PC-3 (cell line): Measurements from ENCODE around the gene CACNA1E.

Experiments
- EZH2 ChIP-seq: fragments of 300-600 bp; sonication (generic); IDR thresholded peaks from one replicate; pipeline ENCODE4 v1.6.1; 2017; ENCODE audit warnings: antibody characterized with exemption, mild to moderate bottlenecking, low read length; ENCODE audit not compliant: unreplicated experiment
- EZH2phosphoT487 ChIP-seq: fragments of 300-600 bp; sonication (generic); IDR thresholded peaks from 2 replicates; pipeline ENCODE4 v1.6.1; 2018; ENCODE audit warnings: mild to moderate bottlenecking, antibody characterized with exemption, low read length, borderline replicate concordance
- TF ChIP-seq, protein P1 (sequence below): fragments of 300-600 bp; sonication (generic); conservative IDR thresholded peaks from 2 replicates; pipeline ENCODE4 v1.5.1; 2017; ENCODE audit warnings: antibody characterized with exemption, low read depth, mild to moderate bottlenecking, low read length

GRCh38 chr1:181588631-181589030 lies 105.3 kb downstream of the CACNA1E start:
- TF ChIP-seq, protein P1, sequence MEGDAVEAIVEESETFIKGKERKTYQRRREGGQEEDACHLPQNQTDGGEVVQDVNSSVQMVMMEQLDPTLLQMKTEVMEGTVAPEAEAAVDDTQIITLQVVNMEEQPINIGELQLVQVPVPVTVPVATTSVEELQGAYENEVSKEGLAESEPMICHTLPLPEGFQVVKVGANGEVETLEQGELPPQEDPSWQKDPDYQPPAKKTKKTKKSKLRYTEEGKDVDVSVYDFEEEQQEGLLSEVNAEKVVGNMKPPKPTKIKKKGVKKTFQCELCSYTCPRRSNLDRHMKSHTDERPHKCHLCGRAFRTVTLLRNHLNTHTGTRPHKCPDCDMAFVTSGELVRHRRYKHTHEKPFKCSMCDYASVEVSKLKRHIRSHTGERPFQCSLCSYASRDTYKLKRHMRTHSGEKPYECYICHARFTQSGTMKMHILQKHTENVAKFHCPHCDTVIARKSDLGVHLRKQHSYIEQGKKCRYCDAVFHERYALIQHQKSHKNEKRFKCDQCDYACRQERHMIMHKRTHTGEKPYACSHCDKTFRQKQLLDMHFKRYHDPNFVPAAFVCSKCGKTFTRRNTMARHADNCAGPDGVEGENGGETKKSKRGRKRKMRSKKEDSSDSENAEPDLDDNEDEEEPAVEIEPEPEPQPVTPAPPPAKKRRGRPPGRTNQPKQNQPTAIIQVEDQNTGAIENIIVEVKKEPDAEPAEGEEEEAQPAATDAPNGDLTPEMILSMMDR: no peak
- TF ChIP-seq EZH2phosphoT487 (no peak), EZH2 (no peak)
